ENCODE measurements around the gene ACP3. TPM values are rescaled to one million over a fixed set of nuclear protein-coding genes. Genes with fewer than 3 reads are reported as not detected.
"Not testable (repeated sequence)": the region's sequence is repeated elsewhere in the genome, so short reads cannot be mapped to it uniquely, and the experiment has no call there.

ACP3 gene
- total RNA-seq, 2 donors from 2014 or later, result not detected

- H3K4me1 Mint-ChIP-seq (ENCODE audit: low read depth in 2 of 2), result peaks cover 0 to 4% of the 10 kb centered on the region in 2 donors
- ATAC-seq, result no peak
- peaks cover 16% of the 10 kb centered on the region in 2 donors for H3K27me3 Mint-ChIP-seq
- DNase-seq (ENCODE audit: low spot score), result no peak
- H3K9me3 Mint-ChIP-seq, result no peaks in the 10 kb centered on the region
- no peaks in the 10 kb centered on the region for H3K36me3 Mint-ChIP-seq
- H3K27ac Mint-ChIP-seq, result no peak overlapping the region
- no peak overlapping the region for H3K4me3 Mint-ChIP-seq
Measured at GRCh38 chr3:132354916-132355702, 37.9 kb downstream of the ACP3 start.

DNA sequence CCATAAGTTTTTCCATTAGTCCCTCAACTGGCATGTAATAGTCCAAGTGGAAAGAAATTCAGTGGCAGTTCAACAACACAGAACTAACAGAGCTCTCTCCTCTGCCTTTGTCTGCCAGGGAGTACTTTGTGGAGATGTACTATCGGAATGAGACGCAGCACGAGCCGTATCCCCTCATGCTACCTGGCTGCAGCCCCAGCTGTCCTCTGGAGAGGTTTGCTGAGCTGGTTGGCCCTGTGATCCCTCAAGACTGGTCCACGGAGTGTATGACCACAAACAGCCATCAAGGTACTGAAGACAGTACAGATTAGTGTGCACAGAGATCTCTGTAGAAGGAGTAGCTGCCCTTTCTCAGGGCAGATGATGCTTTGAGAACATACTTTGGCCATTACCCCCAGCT, 39.4 kb downstream of the ACP3 start:
- Mint-ChIP-seq H3K27me3 (peaks cover 16 to 28% of the 10 kb centered on the region in 2 donors), H3K4me1 (ENCODE audit: low read depth in 2 of 2) (peaks cover 0 to 4% of the 10 kb centered on the region in 2 donors), H3K4me3 (no peak overlapping the region), H3K9me3 (no peaks in the 10 kb centered on the region), H3K27ac (no peak overlapping the region), H3K36me3 (no peaks in the 10 kb centered on the region)
- no peak for ATAC-seq
- no peak for DNase-seq (ENCODE audit: low spot score)

DNA sequence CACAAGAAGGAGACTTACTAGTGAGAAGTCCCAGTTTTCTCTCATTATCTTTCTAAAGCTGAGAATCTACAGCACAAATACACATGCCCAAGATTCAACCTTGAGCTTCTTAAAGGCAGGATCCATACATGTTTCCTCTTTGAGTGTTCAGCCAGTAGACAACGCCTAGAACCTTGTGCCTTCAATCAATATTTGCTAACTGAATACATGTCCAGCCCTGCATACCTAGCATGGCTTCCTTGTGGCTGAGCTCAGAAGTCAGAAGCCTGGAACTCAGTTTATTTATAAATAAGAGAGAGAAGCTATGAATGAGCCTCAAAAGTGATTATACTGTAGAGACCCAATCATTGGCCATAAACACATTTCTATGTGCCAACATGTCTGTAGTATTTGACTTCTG, 43.5 kb downstream of the ACP3 start:
- Mint-ChIP-seq H3K9me3 (no peaks in the 10 kb centered on the region), H3K4me1 (ENCODE audit: low read depth in 2 of 2) (no peaks in the 10 kb centered on the region), H3K27ac (no peak overlapping the region), H3K4me3 (no peak overlapping the region), H3K36me3 (no peaks in the 10 kb centered on the region), H3K27me3 (peaks cover 26 to 52% of the 10 kb centered on the region in 2 donors)
- DNase-seq (ENCODE audit: low spot score), result no peak
- ATAC-seq, result no peak

DNA sequence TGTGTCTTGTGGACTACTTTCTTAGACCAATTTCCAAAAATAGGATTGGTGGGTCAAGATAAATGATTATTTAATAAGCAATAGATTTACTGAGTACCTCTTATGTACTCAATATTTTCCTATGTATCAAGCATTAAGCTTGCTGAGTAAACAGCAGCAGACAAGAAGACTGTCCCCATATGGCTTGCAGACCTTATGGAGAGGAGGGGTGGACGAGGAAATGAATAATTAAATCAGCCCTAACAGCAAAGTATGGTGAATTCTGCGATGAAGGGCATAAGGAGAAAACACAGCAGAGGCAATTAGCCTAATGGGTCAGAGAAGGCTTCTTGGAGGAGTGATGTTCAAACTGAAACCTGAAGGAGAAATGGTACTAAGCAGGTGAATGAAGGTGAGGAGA, 45.1 kb downstream of the ACP3 start:
- Mint-ChIP-seq H3K27ac (no peak overlapping the region), H3K9me3 (no peaks in the 10 kb centered on the region), H3K27me3 (peaks cover 25 to 49% of the 10 kb centered on the region in 2 donors), H3K4me1 (ENCODE audit: low read depth in 2 of 2) (no peaks in the 10 kb centered on the region), H3K36me3 (no peaks in the 10 kb centered on the region), H3K4me3 (no peak overlapping the region)
- no peak for ATAC-seq
- no peak for DNase-seq (ENCODE audit: low spot score)

GRCh38 chr3:132368515-132368914, 51.3 kb downstream of the ACP3 start:
- Mint-ChIP-seq H3K4me3 (no peak overlapping the region), H3K27me3 (peaks cover 20 to 21% of the 10 kb centered on the region in 2 donors), H3K4me1 (ENCODE audit: low read depth in 2 of 2) (no peaks in the 10 kb centered on the region), H3K36me3 (no peaks in the 10 kb centered on the region), H3K27ac (no peak overlapping the region), H3K9me3 (no peaks in the 10 kb centered on the region)
- no peak for DNase-seq (ENCODE audit: low spot score)
- no peak for ATAC-seq

- no peak overlapping the region for H3K4me3 Mint-ChIP-seq
- peaks cover 20 to 21% of the 10 kb centered on the region in 2 donors for H3K27me3 Mint-ChIP-seq
- no peak for DNase-seq (ENCODE audit: low spot score)
- H3K27ac Mint-ChIP-seq, result no peak overlapping the region
- no peak for ATAC-seq
- H3K9me3 Mint-ChIP-seq, result no peaks in the 10 kb centered on the region
- H3K36me3 Mint-ChIP-seq, result no peaks in the 10 kb centered on the region
- H3K4me1 Mint-ChIP-seq (ENCODE audit: low read depth in 2 of 2), result no peaks in the 10 kb centered on the region
Measured at GRCh38 chr3:132368962-132369361, 51.8 kb downstream of the ACP3 start.

DNA sequence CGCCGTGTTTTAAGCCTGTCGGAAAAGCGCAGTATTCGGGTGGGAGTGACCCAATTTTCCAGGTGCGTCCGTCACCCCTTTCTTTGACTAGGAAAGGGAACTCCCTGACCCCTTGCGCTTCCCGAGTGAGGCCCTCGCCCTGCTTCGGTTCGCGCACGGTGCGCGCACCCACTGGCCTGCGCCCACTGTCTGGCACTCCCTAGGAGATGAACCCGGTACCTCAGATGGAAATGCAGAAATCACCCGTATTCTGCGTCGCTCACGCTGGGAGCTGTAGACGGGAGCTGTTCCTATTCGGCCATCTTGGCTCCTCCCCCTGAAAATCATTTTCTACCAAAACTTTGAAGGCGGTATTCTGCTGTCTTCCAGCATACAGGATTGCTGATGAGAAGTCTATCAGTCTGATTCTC, 59.7 kb downstream of the ACP3 start:
- peaks cover 13 to 31% of the 10 kb centered on the region in 2 donors for H3K27me3 Mint-ChIP-seq
- not testable (repeated sequence) for DNase-seq (ENCODE audit: low spot score); H3K27ac Mint-ChIP-seq; ATAC-seq; H3K36me3 Mint-ChIP-seq; H3K9me3 Mint-ChIP-seq; H3K4me1 Mint-ChIP-seq (ENCODE audit: low read depth in 2 of 2); H3K4me3 Mint-ChIP-seq

DNA sequence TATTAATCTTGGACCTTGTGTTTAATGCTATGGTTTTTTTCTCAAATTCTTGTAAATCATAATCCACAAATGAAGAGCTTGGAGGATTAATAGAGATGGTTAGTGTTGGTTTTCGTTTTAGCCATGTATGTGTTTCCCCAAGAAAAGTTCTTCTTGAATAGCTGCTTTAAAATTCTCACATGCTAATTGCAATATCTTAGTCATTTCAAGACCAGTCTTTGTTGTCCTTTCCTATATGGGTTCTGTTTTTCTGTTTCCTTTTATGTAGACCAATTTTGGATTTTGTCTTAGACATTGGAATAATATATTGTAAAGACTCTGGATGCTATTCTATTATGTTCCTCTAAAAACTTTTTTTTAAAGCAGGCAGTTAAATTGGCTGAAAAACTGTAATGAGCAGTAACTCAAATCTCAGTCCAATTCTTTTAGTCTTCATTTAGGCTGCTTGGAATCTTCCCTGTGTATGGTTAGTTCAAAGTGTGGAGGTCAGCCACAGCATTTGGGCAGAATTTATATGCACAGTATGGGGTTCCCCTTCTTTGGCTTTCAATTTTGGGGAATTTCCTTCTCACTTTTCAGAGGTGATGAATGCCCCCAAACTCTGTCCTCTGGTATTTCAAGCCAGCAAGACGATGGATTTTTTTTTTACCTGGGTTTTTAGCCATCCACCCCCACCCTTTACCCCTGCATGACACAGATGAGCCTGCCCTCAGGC, 61.0 kb downstream of the ACP3 start:
- Mint-ChIP-seq H3K27me3 (peaks cover 14 to 34% of the 10 kb centered on the region in 2 donors), H3K36me3 (no peaks in the 10 kb centered on the region), H3K27ac (no peak overlapping the region), H3K4me1 (ENCODE audit: low read depth in 2 of 2) (no peaks in the 10 kb centered on the region), H3K4me3 (no peak overlapping the region), H3K9me3 (no peaks in the 10 kb centered on the region)
- DNase-seq (ENCODE audit: low spot score), result no peak
- ATAC-seq, result no peak

DNA sequence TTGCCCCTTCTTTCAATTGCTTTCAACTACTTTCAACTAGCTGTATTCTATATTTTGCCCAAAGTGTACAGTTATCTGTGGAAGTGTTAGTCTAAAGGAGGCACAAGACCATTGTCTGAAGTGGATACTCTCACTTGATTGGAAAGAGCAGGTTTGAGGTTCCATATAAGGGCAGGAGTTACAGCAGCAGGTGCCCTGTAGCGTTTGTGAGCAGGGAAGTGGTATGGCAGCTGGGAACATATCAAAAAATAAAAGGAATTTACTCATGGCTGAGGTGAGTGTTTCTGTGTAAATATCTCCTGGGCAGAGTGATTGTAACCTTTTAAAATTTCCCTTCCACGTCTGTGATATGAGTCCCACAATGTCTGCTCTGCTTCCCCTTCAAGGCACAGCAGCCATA, 61.6 kb downstream of the ACP3 start:
- Mint-ChIP-seq H3K27me3 (peaks cover 14 to 34% of the 10 kb centered on the region in 2 donors), H3K36me3 (no peaks in the 10 kb centered on the region), H3K4me1 (ENCODE audit: low read depth in 2 of 2) (no peaks in the 10 kb centered on the region), H3K9me3 (no peaks in the 10 kb centered on the region), H3K27ac (no peak overlapping the region), H3K4me3 (no peak overlapping the region)
- DNase-seq (ENCODE audit: low spot score) (no peak), ATAC-seq (no peak)

DNA sequence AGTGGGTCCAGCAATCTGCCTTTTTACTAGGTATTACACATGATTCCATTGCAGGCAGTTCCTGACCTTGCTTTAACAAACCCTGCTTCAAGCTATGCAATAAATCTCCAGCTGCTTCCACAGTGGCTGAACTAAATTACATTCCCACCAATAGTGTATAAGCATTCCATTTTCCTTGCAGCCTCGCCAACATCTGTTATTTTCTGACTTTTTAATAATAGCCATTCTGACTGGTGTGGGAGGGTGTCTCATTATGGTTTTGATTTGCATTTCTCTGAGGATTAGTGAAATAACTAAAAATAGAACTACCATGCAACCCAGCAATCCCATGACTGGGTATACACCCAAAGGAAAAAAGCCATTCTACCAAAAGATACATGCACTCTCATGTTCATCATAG, 63.7 kb downstream of the ACP3 start:
- Mint-ChIP-seq H3K27ac (no peak overlapping the region), H3K36me3 (no peaks in the 10 kb centered on the region), H3K27me3 (peaks cover 14 to 34% of the 10 kb centered on the region in 2 donors), H3K9me3 (no peaks in the 10 kb centered on the region), H3K4me1 (ENCODE audit: low read depth in 2 of 2) (no peaks in the 10 kb centered on the region), H3K4me3 (no peak overlapping the region)
- ATAC-seq (no peak), DNase-seq (ENCODE audit: low spot score) (no peak)

GRCh38 chr3:132381348-132381944, 64.2 kb downstream of the ACP3 start:
- DNase-seq (ENCODE audit: low spot score), result no peak
- peak in 1 of 2 donors; percentile 20 for ATAC-seq
- Mint-ChIP-seq H3K27ac (no peak overlapping the region), H3K9me3 (no peaks in the 10 kb centered on the region), H3K36me3 (no peaks in the 10 kb centered on the region), H3K4me1 (ENCODE audit: low read depth in 2 of 2) (no peaks in the 10 kb centered on the region), H3K4me3 (no peak overlapping the region), H3K27me3 (peaks cover 14 to 34% of the 10 kb centered on the region in 2 donors)

DNA sequence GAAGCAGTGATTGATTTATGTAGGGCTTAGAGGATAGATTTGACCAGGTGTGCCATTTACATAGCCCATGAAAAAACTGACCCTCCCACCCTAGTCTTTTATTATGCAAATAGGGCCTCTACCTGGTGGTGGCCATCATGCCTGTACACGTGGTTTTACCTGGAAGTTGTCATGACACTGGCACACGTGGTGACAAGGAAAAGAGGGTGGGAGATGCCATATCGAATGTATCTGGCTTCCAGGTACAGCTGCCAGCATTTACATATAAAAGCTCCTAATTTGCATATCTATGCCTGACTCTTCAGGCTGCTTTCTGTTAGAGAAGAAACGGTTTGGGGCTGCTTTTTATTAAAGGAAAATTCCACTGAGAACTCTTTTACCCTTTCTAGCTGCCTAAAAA, 65.1 kb downstream of the ACP3 start:
- ATAC-seq (no peak), DNase-seq (ENCODE audit: low spot score) (no peak)
- Mint-ChIP-seq H3K36me3 (no peaks in the 10 kb centered on the region), H3K9me3 (no peaks in the 10 kb centered on the region), H3K4me1 (ENCODE audit: low read depth in 2 of 2) (no peaks in the 10 kb centered on the region), H3K27ac (no peak overlapping the region), H3K4me3 (no peak overlapping the region), H3K27me3 (peaks cover 15 to 35% of the 10 kb centered on the region in 2 donors)

DNA sequence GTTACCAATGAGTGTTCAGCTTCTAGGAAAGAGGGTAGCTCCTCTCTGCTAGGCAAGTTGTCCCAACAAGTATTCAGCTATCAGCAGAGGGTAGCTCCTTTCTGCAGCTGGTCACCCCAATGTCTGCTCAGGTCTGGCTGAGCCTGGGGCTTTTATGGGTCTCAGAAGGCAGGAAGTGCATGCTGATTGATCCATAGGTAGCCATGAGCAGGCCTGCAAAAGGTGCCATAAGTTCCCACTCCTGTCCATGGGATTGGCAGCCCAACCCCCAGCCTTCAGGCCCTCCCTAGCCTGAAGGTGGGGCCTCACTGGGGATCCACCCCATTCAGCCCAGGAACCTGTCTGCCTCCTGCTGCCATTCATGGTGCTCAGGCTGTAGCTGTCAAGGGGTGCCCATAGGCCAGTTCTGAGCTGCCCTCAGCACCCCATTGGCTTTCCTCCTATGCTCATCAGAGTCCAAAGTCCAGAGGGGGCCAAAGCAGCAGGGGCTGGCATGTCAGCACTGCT, 65.5 kb downstream of the ACP3 start:
- ATAC-seq, result peak in 1 of 2 donors; percentile 9
- Mint-ChIP-seq H3K36me3 (no peaks in the 10 kb centered on the region), H3K27me3 (peaks cover 13 to 34% of the 10 kb centered on the region in 2 donors)

GRCh38 chr3:132386259-132386658, 69.1 kb downstream of the ACP3 start:
- no peaks in the 10 kb centered on the region for H3K36me3 Mint-ChIP-seq
- DNase-seq (ENCODE audit: low spot score), result no peak
- no peak for ATAC-seq
- no peaks in the 10 kb centered on the region for H3K4me1 Mint-ChIP-seq (ENCODE audit: low read depth in 2 of 2)
- H3K27ac Mint-ChIP-seq, result no peak overlapping the region
- peaks cover 8 to 14% of the 10 kb centered on the region in 2 donors for H3K27me3 Mint-ChIP-seq
- H3K9me3 Mint-ChIP-seq, result no peaks in the 10 kb centered on the region
- H3K4me3 Mint-ChIP-seq, result no peak overlapping the region

More for the DNA sequence above, 65.5 kb downstream of the ACP3 start:
- Mint-ChIP-seq H3K4me1 (ENCODE audit: low read depth in 2 of 2) (no peaks in the 10 kb centered on the region), H3K4me3 (no peak overlapping the region), H3K27ac (no peak overlapping the region), H3K9me3 (no peaks in the 10 kb centered on the region)
- no peak for DNase-seq (ENCODE audit: low spot score)

Measured in natural killer cell treated with Interleukin-12 subunit alpha and Interleukin-12 subunit beta and Interleukin-15 and Interleukin-18, amount 100 ng/mL, for 72 hours (primary cell).